ENCODE measurements around the gene LAMC1.

LAMC1 gene

DNA sequence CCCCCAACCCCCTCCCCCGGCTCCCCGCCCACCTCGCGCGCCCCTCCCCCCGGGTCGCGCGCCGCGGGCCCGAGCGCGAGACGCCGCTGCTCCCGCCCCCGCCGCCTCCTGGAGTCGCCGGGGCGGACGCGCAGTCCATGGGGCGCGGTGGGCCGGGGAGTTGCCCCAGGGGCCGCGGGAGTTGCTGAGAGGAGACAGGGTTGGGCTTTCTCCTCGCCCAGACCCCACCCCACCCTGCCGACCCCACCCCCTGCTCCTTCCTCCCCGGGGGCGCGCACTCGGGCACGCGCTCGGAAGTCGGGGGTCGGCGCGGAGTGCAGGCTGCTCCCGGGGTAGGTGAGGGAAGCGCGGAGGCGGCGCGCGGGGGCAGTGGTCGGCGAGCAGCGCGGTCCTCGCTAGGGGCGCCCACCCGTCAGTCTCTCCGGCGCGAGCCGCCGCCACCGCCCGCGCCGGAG, at the start of gene LAMC1:
TSS of gene LAMC1 (plus strand) at position 275 of the 455 bp plus-strand sequence. CDS start 297 bp downstream, outside the sequence.
- peak; percentile 76 for DNase-seq (ENCODE audit: extremely low read depth, low read depth)
- no peak for TF ChIP-seq CTCF (IDR thresholded peaks at IDR 0.05; ENCODE audit: low read depth, low read length)

DNA sequence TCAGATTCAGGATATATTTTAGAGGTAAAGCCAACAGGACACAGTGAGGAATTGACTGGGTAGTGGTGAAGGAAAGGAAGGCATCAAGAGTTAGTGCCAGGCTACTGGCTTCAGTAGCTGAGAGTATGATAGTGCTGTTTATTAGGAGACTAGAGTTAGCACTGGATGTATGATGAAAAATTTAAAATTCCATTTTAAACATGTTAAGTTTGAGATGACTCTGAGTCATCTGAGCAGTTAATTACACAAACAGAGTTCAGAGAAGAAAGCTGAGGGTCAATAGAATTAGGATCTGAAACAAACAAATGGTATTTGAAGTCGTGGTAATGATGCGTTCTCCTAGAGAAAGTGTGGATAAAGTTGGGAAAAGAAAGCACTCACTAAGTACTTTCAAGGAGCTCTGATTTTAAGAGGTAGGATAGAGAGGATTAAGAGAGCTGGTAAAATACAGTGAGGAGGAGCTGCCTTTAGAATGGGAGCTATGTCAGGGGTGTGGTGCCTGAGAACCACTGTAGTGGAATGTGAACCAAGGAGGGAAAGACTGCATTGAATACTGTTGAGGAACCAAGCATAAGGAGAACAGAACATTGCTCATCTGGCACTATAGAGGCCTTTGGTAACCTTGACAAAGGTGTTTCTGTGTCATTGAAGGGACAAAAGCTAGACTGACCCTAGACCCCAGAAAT, 48.6 kb upstream of the LAMC1 start:
- DNase-seq (ENCODE audit: extremely low read depth, low read depth): no peak
- TF ChIP-seq CTCF (IDR thresholded peaks at IDR 0.05; ENCODE audit: low read depth, low read length): no peak

GRCh38 chr1:182977480-182977879, 45.7 kb upstream of the LAMC1 start:
- DNase-seq (ENCODE audit: extremely low read depth, low read depth): no peak
- TF ChIP-seq CTCF (IDR thresholded peaks at IDR 0.05; ENCODE audit: low read depth, low read length): no peak

DNA sequence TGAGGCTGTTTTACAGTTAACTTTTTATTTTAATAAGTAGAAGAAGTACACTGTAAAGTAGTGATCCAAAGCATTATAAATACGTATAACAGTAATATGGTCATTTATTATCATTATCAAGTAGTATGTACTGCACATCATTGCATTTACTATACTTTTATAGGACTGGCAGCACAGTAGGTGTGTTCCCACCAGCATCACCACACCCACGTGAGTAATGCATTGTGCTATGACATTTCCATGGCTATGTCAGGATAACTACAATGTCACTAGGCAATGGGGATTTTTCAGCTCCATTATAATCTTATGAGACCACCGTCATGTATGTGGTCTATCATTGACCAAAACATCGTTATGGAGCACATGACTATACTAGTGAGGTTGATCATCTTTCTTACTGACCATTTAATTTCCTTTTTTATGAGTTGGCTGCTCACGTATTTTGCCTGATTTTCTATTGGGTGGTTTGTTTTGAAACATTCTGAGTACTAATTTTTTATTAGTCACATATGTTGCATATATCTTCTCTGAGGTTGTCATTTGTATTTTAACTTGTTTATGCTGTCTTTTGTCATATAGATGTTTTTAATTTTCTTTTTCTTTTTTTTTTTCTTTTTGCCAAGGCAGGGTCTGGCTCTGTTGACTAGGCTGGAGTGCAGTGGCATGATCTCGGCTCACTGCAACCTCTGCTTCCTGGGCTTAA, 44.9 kb upstream of the LAMC1 start:
- no peak for DNase-seq (ENCODE audit: extremely low read depth, low read depth)
- TF ChIP-seq CTCF (IDR thresholded peaks at IDR 0.05; ENCODE audit: low read depth, low read length): no peak

GRCh38 chr1:182984138-182984537, 39.1 kb upstream of the LAMC1 start:
- no peak for TF ChIP-seq CTCF (IDR thresholded peaks at IDR 0.05; ENCODE audit: low read depth, low read length)
- DNase-seq (ENCODE audit: extremely low read depth, low read depth): no peak

DNA sequence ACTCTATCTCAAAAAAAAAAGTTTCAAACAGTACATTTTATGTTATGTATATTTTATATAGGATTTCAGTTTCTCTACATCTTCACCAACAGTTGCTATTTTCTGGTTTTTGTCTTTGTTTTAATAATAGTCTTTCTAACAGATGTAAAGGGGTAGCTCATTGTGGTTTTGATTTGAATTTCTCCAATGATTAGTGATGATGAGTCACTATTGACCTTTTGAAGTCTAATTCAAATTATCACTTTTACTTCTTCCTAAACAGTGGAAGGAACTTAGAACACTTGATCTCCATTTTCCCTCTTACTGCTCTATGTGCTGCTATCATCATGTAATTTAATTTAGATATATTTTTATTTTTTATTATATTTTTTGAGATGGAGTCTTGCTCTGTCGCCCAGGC, 38.6 kb upstream of the LAMC1 start:
- DNase-seq (ENCODE audit: extremely low read depth, low read depth): no peak
- no peak for TF ChIP-seq CTCF (IDR thresholded peaks at IDR 0.05; ENCODE audit: low read depth, low read length)

DNA sequence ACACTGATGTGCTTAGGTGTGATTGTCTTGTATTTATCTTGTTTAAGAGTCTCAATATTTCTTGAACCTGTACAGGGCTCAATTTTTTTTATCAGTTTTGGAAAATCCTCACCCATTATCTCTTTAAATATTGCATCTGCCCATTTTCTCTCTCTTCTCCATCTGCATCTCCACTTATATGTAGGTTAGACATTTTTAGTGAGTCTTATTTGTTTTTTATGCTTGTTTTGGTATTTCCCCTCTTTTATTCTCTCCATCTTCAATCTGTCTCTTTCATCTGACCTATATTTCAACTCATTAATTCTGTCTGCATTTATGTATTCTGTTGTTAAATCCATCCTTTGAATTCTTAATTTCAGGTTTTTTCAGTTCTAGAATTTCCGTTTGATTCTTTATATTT, 37.3 kb upstream of the LAMC1 start:
- DNase-seq (ENCODE audit: extremely low read depth, low read depth): no peak
- TF ChIP-seq CTCF (IDR thresholded peaks at IDR 0.05; ENCODE audit: low read depth, low read length): no peak

All from AG09319 (cell line).